Ovary (tissue), 9 donors: Measurements from ENCODE around the gene IFNLR1. TPM values are rescaled to one million over a fixed set of nuclear protein-coding genes. Genes with fewer than 3 reads are reported as not detected.

Source experiments
- DNase-seq, 5 donors: peaks; one replicate each; pipeline ENCODE4 v3.0.0-alpha.2; 2019 to 2020
- H3K27ac ChIP-seq, 2 donors: fragments of 200-600 bp; one replicate each; pipeline versions ENCODE4 v1.5.1 to v1.8.0; 2019 to 2022
- H3K27me3 ChIP-seq: fragments of 200-600 bp; one replicate; pipeline ENCODE4 v1.8.0; 2022
- H3K36me3 ChIP-seq: fragments of 200-600 bp; sonication (generic); one replicate; pipeline ENCODE4 v1.5.1; 2019
- H3K4me1 ChIP-seq: one replicate; pipeline ENCODE4 v1.8.1; 2013; ENCODE audit warnings: mild to moderate bottlenecking, moderate library complexity; ENCODE audit not compliant: insufficient read depth
- H3K4me3 ChIP-seq: fragments of 200-600 bp; sonication (generic); one replicate; pipeline ENCODE4 v1.5.1; 2017
- H3K9me3 ChIP-seq, 2 donors: fragments of 200-600 bp in 1 of 2; sonication (generic) in 1 of 2; one replicate each; pipeline versions ENCODE4 v1.5.1 to v1.8.1; 2013 to 2019; ENCODE audit warnings: mild to moderate bottlenecking in 1 of 2, moderate library complexity in 1 of 2
- EP300 ChIP-seq: sonication (generic); formaldehyde crosslinking; IDR thresholded peaks from one replicate; pipeline ENCODE4 v1.6.1; 2017; ENCODE audit warnings: antibody characterized with exemption
- POLR2A ChIP-seq: fragments of 450-650 bp; IDR thresholded peaks from one replicate; pipeline ENCODE4 v1.6.1; 2017; ENCODE audit warnings: antibody characterized with exemption, mild to moderate bottlenecking, moderate library complexity
- WGBS, 3 donors: extraction: QIAGEN DNeasy Blood & Tissue Kit in 1 of 3; methylation state at CpG; one replicate each; pipeline versions ENCODE4 v1.1.5 to v1.1.7; 2013 to 2017; 5-methylcytosine and 5-hydroxymethylcytosine counted together
- intact Hi-C, 4 donors: fragments of 100-400 bp; cut with DNase I; formaldehyde crosslinking; loops; one replicate each; pipeline versions ENCODE4 v1.11.0 to v1.15.1; 2022 to 2023
- polyA plus RNA-seq, 2 donors: library from polyadenylated mRNA; stranded (reverse); fragments of 200-250 nt in 1 of 2; fragments of 350-450 nt in 1 of 2; fragmentation: Illumina TruSeq in 1 of 2; extraction: RNeasy Lipid Tissue Mini Kit (QIAGEN cat#74804) in 1 of 2; gene quantifications; one replicate each; pipeline ENCODE4 v1.2.3, GENCODE V29; 2013 to 2014
- total RNA-seq, 7 donors: library from RNA; depleted of rRNA in 2 of 7; stranded (reverse); fragments of >200 nt in 2 of 7; fragmentation: NEBNext Ultra II Directional in 3 of 7; extraction: Animal tissue kit (Norgen Biotek cat#: 25700) in 3 of 7; gene quantifications; one replicate each; pipeline versions ENCODE4 v1.1.0 to v1.2.4, GENCODE V29; 2016 to 2023
- TF ChIP-seq, protein P1 (sequence below), 3 donors: fragments of 450-650 bp in 2 of 3; fragments of 200-600 bp in 1 of 3; IDR thresholded peaks; one replicate each; pipeline versions ENCODE4 v1.5.1 to v1.8.0; 2016 to 2022; ENCODE audit warnings: antibody characterized with exemption in 3 of 3, mild to moderate bottlenecking in 1 of 3
- donor health status: DM: no; HTN: no; CAD: no; lungs with moderate emphysema.
- donor health status: DM: no; HTN: no; CAD: no.
- donor health status: Bipolar disorder and iron deficiency.
- donor health status: DM: yes; HTN: yes; CAD: no.
- donor health status: DM: no; HTN: no; CAD: no.
- donor health status: DM: yes; HTN: yes; CAD: no.

IFNLR1 gene
- total and polyA plus RNA-seq, 9 donors: 0.40 to 2.8 (median 1.8) TPM

DNA sequence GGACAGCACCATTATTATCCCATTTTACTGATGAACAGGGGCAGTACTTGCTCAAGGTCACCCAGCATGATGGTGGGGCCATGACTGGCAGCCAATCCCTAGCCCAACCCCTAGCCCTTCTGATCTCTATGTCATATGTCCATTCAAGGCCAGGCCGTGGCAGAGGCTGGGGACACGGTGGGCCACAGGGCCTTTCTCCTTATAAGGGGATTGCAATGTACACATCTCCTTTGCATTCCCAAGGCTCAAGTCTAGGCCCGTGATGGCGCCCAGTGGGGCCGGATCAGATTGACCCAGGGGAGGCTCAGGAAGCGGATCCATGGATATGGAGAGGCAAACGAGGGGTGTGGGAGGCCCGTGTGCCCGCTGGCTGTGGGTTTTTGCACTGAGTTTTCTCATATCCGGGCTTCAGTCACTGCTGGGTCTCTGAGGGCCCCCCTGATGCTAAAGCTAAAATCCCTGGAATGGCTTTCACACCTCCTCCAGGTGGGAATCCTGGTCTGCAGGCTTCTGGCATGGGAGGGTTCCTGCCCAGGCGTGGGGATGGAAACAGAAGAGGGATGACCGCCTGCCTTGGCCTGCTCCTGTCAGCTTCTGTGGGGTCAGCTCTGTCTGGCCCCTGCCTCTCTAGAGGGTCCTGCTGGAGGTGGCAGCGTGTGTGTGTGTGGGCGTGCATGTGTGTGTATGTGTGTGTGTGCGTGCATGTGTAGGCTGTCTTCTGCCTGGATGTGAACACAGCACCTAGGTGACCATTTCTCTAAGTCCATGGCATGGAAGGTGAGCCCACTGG is 77.2 kb downstream of the IFNLR1 start:
- intact Hi-C loops: loop anchor here in 1 of 4 donors (10.0 kb wide), 1 partner anchor 235 kb away; no protein-coding TSS in a partner anchor

GRCh38 chr1:24109166-24109483 is 78.0 kb downstream of the IFNLR1 start:
- H3K36me3 ChIP-seq: no peaks in the 10 kb centered on the region
- intact Hi-C loops: no loop called here

More for the DNA sequence above, 77.2 kb downstream of the IFNLR1 start:
- no peaks in the 10 kb centered on the region for H3K4me1 ChIP-seq
- H3K9me3 ChIP-seq: no peaks in the 10 kb centered on the region
- 86 to 90% (median 90%) methylated on average over 14 to 15 of the region's 15 CpGs for WGBS, 3 donors
- no peak overlapping the region for H3K4me3 ChIP-seq
- H3K27me3 ChIP-seq: no peaks in the 10 kb centered on the region
- H3K36me3 ChIP-seq: no peaks in the 10 kb centered on the region
- no peak overlapping the region for H3K27ac ChIP-seq
- TF ChIP-seq POLR2A (no peak), EP300 (no peak)
- TF ChIP-seq, protein P1, sequence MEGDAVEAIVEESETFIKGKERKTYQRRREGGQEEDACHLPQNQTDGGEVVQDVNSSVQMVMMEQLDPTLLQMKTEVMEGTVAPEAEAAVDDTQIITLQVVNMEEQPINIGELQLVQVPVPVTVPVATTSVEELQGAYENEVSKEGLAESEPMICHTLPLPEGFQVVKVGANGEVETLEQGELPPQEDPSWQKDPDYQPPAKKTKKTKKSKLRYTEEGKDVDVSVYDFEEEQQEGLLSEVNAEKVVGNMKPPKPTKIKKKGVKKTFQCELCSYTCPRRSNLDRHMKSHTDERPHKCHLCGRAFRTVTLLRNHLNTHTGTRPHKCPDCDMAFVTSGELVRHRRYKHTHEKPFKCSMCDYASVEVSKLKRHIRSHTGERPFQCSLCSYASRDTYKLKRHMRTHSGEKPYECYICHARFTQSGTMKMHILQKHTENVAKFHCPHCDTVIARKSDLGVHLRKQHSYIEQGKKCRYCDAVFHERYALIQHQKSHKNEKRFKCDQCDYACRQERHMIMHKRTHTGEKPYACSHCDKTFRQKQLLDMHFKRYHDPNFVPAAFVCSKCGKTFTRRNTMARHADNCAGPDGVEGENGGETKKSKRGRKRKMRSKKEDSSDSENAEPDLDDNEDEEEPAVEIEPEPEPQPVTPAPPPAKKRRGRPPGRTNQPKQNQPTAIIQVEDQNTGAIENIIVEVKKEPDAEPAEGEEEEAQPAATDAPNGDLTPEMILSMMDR (IDR thresholded peaks at IDR 0.05): no peak
- no peak for DNase-seq

DNA sequence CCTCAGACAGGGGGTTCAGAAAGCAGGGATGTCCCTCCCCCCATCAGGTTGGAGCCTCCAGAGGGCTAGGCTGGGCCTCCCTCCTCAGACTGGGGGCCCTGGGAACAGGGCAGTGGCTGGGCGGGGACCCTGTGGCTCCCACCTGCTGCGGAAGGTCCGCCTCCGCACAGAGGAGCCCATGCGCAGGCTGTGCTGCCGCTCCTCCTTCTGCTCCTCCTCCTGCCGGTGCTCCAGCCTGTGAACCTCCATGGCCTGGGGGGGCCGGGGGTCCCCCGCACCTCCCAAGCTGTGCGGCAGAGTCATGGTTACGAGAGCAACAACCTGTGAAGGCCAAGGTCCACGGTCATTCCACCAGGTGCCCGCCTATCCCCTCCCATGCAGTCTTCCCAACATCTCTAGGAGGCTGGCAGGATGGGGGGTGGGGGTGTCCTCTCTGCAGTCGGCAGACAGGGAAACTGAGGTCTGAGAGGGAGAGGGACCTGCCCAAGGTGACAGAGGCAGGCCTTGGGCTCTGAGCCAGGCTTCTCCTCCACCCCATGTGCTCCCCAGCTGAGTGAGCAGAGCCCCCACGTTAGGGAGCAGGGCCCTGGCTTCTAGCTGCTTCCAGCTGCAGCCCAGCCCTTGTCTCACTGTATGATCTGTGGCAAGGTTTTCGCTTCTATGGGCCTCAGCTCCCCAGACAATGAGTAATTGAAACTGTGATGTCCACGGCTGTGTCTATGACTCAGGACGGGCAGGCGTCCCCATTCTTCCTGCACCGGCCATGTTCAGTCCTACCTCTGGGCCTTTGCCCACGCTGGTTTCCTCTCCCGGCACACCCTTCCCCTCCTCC is 78.5 kb downstream of the IFNLR1 start:
- Histone ChIP-seq H3K4me1 (no peaks in the 10 kb centered on the region), H3K4me3 (no peak overlapping the region), H3K27me3 (no peaks in the 10 kb centered on the region), H3K36me3 (no peaks in the 10 kb centered on the region), H3K9me3 (no peaks in the 10 kb centered on the region), H3K27ac (no peak overlapping the region)
- DNase-seq: no peak
- TF ChIP-seq EP300: no peak
- TF ChIP-seq, protein P1 (IDR thresholded peaks at IDR 0.05): no peak
- no peak for TF ChIP-seq POLR2A
- intact Hi-C loops: no loop called here
- WGBS, 3 donors: 68 to 76% (median 72%) methylated on average over 20 to 22 of the region's 22 CpGs

More at GRCh38 chr1:24109166-24109483, 78.0 kb downstream of the IFNLR1 start:
- H3K4me1 ChIP-seq: no peaks in the 10 kb centered on the region
- TF ChIP-seq EP300 (no peak), POLR2A (no peak)
- TF ChIP-seq, protein P1 (IDR thresholded peaks at IDR 0.05): no peak
- no peaks in the 10 kb centered on the region for H3K27me3 ChIP-seq
- WGBS, 3 donors: 88 to 95% (median 94%) methylated on average over 1 of the region's 1 CpG
- no peaks in the 10 kb centered on the region for H3K9me3 ChIP-seq
- H3K27ac ChIP-seq: no peak overlapping the region
- no peak overlapping the region for H3K4me3 ChIP-seq
- no peak for DNase-seq

GRCh38 chr1:24107462-24108138 is 79.5 kb downstream of the IFNLR1 start:
- intact Hi-C loops: no loop called here
- no peak for DNase-seq

More at GRCh38 chr1:24107462-24108138, 79.5 kb downstream of the IFNLR1 start:
- Histone ChIP-seq H3K9me3 (no peaks in the 10 kb centered on the region), H3K27ac (no peak overlapping the region), H3K36me3 (no peaks in the 10 kb centered on the region), H3K4me3 (no peak overlapping the region), H3K27me3 (no peaks in the 10 kb centered on the region), H3K4me1 (peaks cover 4% of the 10 kb centered on the region)
- WGBS, 3 donors: 75 to 82% (median 76%) methylated on average over 18 of the region's 18 CpGs
- TF ChIP-seq EP300 (no peak), POLR2A (no peak)
- TF ChIP-seq, protein P1 (IDR thresholded peaks at IDR 0.05): no peak
